CD4-positive, alpha-beta T cell treated with Interleukin-12 subunit alpha and Interleukin-12 subunit beta, for 1 hour (primary cell): ENCODE measurements around the gene ATP5ME.
"Not testable (repeated sequence)": the region's sequence is repeated elsewhere in the genome, so short reads cannot be mapped to it uniquely, and the experiment has no call there.

Experiments
- DNase-seq: peaks from one replicate; pipeline ENCODE4 v3.0.0-alpha.2; 2020

The ATP5ME gene, protein sequence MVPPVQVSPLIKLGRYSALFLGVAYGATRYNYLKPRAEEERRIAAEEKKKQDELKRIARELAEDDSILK

GRCh38 chr4:674172-675035 is at the start of gene ATP5ME, which contains the start of gene MYL5:
Gene ATP5ME (minus strand): TSS chr4:674276. CDS start chr4:674247, 29 bp downstream.
Gene MYL5 (plus strand): TSS chr4:674542. CDS start chr4:678027, 3,485 bp downstream.
- DNase-seq: peak; percentile 98

DNA sequence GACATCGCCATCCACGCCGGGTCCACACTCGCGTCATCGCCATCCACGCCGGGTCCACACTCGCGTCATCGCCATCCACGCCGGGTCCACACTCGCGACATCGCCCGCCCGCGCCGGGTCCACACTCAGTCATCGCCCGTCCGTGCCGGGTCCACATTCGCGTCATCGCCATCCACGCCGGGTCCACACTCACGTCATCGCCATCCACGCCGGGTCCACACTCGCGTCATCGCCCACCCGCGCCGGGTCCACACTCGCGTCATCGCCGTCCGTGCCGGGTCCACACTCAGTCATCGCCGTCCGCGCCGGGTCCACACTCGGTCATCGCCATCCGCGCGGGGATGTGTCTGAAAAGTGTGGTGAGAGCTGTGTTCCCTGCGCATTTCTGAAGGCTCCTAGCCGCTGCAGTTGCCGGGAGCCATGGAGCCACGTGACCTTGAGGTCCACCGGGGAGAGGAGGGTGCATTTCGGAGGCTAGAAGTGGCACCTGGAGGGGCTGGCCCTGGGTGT is 48.8 kb upstream of the ATP5ME start:
- no peak for DNase-seq

GRCh38 chr4:722169-722725 is 48.2 kb upstream of the ATP5ME start:
- no peak for DNase-seq

DNA sequence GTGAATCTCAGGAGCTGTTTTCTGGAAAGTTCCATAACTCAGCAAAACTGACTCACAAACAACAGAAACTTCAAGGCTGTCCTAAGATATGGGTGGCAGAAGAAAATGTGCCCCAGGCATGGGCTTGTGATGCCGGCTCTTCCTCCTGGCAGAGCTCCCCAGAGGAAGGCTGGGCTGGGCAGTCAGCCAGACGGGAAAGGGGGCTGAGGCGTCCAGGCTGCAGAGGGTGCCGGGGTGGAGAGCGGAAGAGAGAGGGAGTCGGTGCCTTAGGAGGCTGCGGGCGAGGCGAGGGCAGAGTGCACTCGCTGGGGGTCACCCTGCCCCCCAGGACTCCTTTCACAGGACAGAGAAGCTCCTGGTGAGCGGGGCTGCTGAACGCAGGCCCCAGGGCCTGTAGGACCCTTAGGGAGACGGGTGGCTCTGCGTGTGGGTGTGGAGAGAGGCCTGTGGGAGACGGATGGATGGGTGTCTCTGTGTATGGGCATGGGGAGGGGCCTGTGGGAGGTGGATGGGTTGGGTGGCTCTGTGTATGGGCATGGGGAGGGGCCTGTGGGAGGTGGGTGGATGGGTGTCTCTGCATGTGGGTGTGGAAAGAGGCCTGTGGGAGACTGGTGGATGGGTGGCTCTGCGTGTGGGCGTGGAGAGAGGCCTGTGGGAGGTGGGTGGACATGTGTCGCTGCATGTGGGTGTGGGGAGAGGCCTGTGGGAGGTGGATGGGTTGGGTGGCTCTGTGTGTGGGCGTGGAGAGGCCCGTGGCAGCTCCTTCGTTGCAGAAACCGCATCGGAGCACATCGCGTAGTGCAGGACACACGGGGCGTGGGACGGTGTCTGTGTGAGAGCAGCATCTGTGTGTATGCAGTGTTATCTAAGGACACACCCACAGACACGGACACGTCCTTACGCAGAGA is 47.4 kb upstream of the ATP5ME start:
- no peak for DNase-seq

GRCh38 chr4:720111-720860 is 46.2 kb upstream of the ATP5ME start:
- DNase-seq: no peak

GRCh38 chr4:718460-718859 is 44.4 kb upstream of the ATP5ME start:
- DNase-seq: no peak

DNA sequence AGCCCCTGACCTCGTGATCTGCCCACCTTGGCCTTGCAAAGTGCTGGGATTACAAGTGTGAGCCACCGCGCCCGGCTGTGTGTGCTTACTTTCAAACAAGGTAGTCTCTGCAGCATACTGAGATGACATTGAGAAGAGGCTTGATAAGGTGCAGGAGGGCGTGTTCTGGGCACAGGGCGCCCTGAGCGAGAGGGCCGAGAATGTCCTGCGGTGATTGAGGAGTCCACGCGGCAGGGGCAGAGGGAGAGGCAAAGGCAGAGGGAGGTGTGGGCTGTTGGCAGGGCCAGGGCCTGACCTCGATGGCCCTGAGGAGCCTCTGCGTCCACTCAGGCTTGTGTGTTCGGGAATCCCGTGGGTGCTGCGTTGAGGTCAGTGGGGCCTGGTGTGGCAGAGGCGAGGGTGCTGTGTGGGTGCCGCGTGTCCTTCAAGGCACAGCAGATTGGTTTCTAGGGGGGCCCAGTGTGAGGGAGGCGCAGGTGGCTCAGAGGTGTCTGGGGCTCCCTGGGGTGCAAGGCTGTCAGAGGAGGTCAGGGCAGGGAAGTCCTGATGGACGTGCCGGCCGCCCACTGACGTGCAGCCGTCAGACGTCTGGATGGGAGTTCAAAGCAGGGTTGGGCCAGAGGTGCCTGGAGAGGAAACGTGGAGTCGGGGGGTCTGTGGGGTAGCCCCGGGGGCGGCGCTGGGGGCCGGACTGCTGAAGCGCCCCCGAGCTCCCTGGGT is 43.7 kb upstream of the ATP5ME start:
- DNase-seq: no peak

GRCh38 chr4:714087-714486 is 40.0 kb upstream of the ATP5ME start:
- DNase-seq: no peak

DNA sequence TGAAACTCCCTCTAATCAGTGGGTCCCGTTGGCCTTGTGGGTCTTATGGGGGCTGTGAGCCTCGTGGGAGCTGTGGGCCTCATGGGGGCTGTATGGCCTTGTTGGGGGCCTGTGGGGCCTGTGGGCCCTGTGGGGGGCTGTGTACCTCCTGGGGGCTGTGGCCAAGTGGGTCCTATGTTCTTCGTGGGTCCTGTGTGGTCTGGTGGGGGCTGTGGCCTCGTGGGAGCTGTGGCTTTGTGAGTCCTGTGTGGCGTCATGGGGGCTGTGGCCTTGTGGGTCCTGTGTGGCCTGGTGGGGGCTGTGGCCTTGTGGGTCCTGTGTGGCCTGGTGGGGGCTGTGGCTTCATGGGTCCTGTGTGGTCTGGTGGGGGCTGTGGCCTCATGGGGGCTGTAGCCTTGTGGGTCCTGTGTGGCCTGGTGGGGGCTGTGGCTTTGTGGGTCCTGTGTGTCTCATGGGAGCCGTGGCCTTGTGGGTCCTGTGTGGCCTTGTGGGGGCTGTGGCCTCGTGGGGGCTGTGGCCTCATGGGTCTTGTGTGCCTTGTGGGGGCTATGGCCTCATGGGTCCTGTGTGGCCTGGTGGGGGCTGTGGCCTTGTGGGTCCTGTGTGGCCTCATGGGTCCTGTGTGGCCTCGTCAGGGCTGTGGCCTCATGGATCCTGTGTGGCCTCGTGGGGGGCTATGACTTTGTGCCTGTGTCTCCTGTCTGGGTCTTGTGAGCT is 39.0 kb upstream of the ATP5ME start:
- no peak for DNase-seq

DNA sequence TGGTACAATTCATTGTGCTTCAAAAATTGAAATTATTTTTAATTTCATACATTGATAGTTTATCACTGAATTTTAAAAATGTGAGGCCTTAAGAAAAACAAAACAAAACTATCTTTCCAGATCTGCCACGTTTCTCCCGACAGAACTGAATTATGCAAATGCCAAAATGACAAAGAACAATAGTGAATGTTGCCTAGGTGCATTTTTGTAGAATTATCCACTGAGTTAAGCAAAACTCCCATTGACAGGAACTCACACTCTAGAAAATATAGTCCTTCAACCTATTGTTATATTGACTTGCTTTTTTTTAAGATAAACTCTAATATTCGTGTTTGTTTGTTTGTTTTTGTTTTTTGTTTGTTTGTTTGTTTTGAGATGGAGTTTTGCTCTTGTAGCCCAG is 38.0 kb upstream of the ATP5ME start:
- no peak for DNase-seq

DNA sequence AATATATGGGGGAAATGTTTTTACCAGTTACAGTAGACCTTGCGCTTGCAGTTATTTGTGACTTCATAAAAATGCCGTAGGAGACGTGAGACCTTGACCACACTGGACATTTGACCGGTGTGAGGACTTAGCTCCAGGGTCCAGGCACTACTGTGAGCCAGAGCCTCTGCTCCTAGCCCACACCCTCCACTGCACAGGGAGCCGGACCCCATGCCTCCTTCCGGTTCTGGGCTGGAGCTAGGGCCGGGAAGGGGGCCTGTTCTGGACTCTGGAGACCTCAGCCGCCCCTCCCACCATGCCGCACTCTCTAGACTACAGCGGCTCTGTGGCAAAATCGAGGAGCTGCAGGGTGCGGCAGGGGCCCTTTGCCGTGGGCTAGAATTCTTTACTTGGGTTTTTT is 36.8 kb upstream of the ATP5ME start:
- no peak for DNase-seq

- no peak for DNase-seq
Measured at GRCh38 chr4:710116-710515, 36.0 kb upstream of the ATP5ME start.

GRCh38 chr4:709348-709747 is 35.3 kb upstream of the ATP5ME start:
- no peak for DNase-seq

- DNase-seq: no peak
Measured at GRCh38 chr4:708631-708933, 34.5 kb upstream of the ATP5ME start.

DNA sequence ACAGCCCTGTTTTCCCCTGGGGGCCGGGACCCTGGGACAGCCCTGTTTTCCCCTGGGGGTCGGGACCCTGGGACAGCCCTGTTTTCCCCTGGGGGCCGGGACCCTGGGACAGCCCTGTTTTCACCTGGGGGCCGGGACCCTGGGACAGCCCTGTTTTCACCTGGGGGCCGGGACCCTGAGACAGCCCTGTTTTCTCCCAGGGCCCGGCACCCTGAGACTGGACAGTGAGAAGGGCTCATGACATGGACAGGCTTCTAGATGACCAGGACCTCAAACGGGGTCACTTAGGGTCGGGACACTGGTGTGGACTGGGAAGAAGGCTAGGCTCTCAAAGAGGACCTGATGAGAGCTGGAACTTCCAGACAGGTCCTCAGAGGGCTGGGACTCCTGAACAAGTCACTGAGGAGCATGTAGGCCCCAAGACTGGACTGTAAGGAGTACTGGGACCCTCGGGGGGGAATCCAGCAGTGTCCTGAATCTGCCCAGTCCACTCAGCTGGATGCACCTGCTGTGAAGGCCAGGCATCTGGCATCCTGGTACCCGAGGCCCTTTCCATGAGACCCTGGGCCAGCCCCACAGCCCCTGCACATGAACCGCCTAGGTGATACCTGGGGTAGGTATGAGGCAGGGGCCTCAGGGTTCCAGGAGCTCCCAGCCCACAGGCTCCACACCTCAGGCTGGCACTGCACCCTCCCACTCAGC is 34.0 kb upstream of the ATP5ME start:
- DNase-seq: no peak

- DNase-seq: no peak
Measured at GRCh38 chr4:706834-707598, 32.9 kb upstream of the ATP5ME start.

DNA sequence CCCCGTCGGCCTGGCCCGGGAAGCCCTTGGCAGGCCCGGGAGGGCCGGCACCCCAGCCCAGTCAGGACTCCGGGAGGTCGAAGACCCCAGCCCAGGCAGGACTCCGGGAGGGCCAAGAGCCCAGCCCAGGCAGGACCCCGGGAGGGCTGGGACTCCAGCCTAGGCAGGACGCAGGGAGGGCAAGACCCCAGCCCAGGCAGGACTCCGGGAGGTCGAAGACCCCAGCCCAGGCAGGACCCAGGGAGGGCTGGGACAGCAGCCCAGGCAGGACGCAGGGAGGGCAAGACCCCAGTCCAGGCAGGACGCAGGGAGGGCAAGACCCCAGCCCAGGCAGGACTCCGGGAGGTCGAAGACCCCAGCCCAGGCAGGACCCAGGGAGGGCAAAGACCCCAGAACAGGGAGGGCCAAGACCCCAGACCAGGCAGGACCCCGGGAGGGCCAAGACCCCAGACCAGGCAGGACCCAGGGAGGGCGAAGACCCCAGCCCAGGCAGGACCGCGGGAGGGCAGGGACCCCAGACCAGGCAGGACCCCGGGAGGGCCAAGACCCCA is 32.1 kb upstream of the ATP5ME start:
- DNase-seq: not testable (repeated sequence)

DNA sequence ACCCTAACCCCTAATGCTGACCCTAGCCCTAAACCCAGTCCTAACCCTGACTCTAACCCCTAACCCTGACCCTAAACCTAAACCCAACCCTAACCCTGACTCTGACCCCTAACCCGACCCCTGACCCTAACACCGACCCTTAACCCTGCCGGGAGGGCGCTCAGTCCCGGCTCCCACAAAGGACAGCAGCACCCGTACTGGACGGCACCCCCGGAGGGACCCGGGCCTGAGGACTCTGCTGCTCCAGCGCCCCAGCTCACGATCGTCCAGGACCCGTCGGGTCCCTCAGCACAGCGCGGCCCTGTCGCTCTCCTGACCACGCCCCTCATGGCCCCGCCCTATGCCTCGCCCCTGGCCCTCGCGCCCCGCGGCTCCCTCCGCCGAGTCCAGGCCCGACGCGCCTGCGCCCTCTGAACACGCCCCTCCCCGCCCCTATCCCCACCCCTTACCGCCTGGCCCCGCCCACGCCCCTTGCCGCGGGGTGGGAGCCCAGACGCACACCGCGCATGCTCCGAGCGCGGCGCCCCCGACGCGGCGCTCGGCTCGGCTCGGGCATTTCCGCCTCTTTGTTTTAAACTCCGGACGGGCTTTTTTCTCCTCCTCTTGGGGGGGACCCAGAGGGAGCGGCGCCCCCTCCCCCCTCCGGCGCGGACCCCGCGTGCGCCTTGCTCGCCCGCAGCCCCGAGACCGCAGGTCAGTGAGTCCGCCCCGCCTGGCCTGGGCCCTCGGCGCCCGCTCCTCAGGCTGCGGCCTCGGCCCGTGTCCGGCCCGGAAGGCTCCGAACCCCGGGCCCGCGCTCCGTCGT is 31.4 kb upstream of the ATP5ME start, which contains the start of gene PCGF3:
Gene PCGF3 (plus strand): TSS at position 555 of the 805 bp plus-strand sequence. CDS start 27,849 bp downstream, outside the sequence.
- DNase-seq: peak; percentile 96
